Vagina (tissue), 2 donors: ENCODE results near the gene LEO1. TPM values are rescaled to one million over a fixed set of nuclear protein-coding genes. Genes with fewer than 3 reads are reported as not detected.

ENCODE experiments used
- DNase-seq, 2 donors: peaks; one replicate each; pipeline ENCODE4 v3.0.0-alpha.2; 2017; ENCODE audit errors: extremely low spot score in 2 of 2
- H3K27ac ChIP-seq: fragments of 200-600 bp; sonication (generic); one replicate; pipeline ENCODE4 v1.5.1; 2019
- H3K27me3 ChIP-seq: fragments of 200-600 bp; sonication (generic); one replicate; pipeline ENCODE4 v1.5.1; 2019
- H3K36me3 ChIP-seq, 2 donors: fragments of 200-600 bp; sonication (generic); one replicate each; pipeline ENCODE4 v1.5.1; 2017 to 2019
- H3K4me1 ChIP-seq: fragments of 200-600 bp; sonication (generic); one replicate; pipeline ENCODE4 v1.5.1; 2019
- H3K4me3 ChIP-seq, 2 donors: fragments of 200-600 bp; sonication (generic); 1 replicate in 1 of 2; 2 replicates in 1 of 2; pipeline ENCODE4 v1.5.1; 2016 to 2019
- H3K9me3 ChIP-seq: fragments of 200-600 bp; sonication (generic); one replicate; pipeline ENCODE4 v1.5.1; 2019
- POLR2A ChIP-seq, 2 donors: fragments of 450-650 bp; IDR thresholded peaks; one replicate each; pipeline ENCODE4 v1.6.1; 2017; ENCODE audit warnings: antibody characterized with exemption in 2 of 2, mild to moderate bottlenecking in 2 of 2, moderate library complexity in 2 of 2
- POLR2AphosphoS5 ChIP-seq, 2 donors: sonication (generic); formaldehyde crosslinking; IDR thresholded peaks; one replicate each; pipeline ENCODE4 v1.9.0; 2017; ENCODE audit warnings: antibody characterized with exemption in 2 of 2, mild to moderate bottlenecking in 2 of 2, low read depth in 1 of 2; ENCODE audit not compliant: insufficient read depth in 1 of 2
- intact Hi-C: fragments of 100-400 bp; cut with DNase I; formaldehyde crosslinking; loops from one replicate; pipeline ENCODE4 v1.15.1; 2023
- total RNA-seq: library from RNA; depleted of rRNA; stranded (reverse); fragments of >200 nt; gene quantifications from one replicate; pipeline ENCODE4 v1.2.3, GENCODE V29; 2016
- TF ChIP-seq, protein P1 (sequence below), 3 experiments: fragments of 450-650 bp in 2 of 3; fragments of 200-600 bp in 1 of 3; sonication (generic) in 1 of 3; IDR thresholded peaks; one replicate each; pipeline ENCODE4 v1.5.1; 2017 to 2019; ENCODE audit warnings: antibody characterized with exemption in 3 of 3, mild to moderate bottlenecking in 2 of 3, moderate library complexity in 2 of 3

The LEO1 gene
- total RNA-seq, 1 donor from 2014 or later = 21.9 TPM

DNA sequence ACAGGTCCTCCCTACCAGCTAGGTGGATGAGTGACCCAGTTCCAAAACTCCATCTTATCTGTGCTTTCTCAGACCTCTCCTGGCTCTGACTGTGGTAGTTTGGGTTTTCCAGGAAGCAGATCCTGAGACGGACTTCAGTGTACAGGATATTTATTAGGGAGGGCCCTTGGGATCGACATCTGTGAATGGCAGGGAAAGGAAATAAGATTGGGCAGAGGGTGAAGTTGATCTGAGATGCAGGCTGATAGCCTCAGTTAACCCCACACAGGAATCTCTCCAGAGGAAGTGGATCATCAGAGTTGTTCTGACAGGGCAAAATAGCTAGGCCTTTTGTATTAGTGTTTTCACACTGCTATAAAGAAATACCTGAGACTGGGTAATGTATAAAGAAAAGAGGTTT, 30.8 kb upstream of the LEO1 start:
- Histone ChIP-seq H3K36me3 (no peaks in the 10 kb centered on the region), H3K4me1 (peaks cover 13% of the 10 kb centered on the region), H3K27ac (no peak overlapping the region), H3K4me3 (no peak overlapping the region), H3K27me3 (no peaks in the 10 kb centered on the region), H3K9me3 (no peaks in the 10 kb centered on the region)
- no peak for DNase-seq
- TF ChIP-seq, protein P1, sequence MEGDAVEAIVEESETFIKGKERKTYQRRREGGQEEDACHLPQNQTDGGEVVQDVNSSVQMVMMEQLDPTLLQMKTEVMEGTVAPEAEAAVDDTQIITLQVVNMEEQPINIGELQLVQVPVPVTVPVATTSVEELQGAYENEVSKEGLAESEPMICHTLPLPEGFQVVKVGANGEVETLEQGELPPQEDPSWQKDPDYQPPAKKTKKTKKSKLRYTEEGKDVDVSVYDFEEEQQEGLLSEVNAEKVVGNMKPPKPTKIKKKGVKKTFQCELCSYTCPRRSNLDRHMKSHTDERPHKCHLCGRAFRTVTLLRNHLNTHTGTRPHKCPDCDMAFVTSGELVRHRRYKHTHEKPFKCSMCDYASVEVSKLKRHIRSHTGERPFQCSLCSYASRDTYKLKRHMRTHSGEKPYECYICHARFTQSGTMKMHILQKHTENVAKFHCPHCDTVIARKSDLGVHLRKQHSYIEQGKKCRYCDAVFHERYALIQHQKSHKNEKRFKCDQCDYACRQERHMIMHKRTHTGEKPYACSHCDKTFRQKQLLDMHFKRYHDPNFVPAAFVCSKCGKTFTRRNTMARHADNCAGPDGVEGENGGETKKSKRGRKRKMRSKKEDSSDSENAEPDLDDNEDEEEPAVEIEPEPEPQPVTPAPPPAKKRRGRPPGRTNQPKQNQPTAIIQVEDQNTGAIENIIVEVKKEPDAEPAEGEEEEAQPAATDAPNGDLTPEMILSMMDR (IDR thresholded peaks at IDR 0.05) = no peak
- intact Hi-C loops = no loop called here

DNA sequence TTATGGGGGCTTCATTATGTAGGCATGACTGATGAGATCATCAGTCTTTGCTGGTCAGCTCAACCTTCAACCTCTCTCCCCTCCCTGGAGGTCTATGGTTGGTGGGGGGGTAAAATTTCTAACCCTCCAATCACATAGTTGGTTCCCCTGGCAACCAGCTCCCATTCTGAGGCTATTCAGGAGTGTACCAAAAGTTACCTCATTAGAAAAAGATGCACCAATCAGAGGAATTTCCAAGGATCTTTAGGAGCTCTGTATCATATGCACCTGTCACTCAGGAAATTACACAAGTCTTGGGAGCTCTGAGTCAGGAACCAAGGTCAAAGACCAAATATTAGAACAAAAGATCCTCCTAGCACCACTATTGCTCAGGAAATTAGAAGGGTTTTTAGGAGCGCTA, 21.4 kb upstream of the LEO1 start:
- intact Hi-C loops = no loop called here
- DNase-seq = no peak
- H3K27me3 ChIP-seq = no peaks in the 10 kb centered on the region
- no peaks in the 10 kb centered on the region for H3K36me3 ChIP-seq
- H3K9me3 ChIP-seq = no peaks in the 10 kb centered on the region
- H3K4me1 ChIP-seq = peaks cover 17% of the 10 kb centered on the region
- TF ChIP-seq POLR2AphosphoS5 (IDR thresholded peaks at IDR 0.05; ENCODE audit: insufficient read depth in 1 of 2, low read depth in 1 of 2) = peak in 1 of 2 donors; percentile 19
- TF ChIP-seq, protein P1 (IDR thresholded peaks at IDR 0.05) = no peak
- no peak overlapping the region for H3K4me3 ChIP-seq
- no peak overlapping the region for H3K27ac ChIP-seq

DNA sequence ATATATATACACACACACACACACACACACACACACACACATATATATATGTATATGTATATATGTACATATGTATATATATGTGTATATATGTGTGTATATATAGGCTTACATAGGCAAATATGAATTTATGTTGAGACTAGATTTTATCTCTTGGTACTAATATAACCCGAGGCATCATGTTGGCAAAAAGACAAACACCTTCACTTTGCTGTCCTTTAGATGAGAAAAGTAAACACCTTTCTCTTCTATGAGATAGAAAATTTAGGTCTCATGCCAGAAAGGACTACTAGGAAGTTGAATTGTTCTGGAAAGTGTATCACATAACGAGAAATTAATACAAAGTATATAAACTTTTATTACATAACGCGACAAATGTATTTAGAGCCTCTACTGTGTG, 19.6 kb upstream of the LEO1 start:
- Histone ChIP-seq H3K4me3 (no peak overlapping the region), H3K27ac (no peak overlapping the region), H3K27me3 (no peaks in the 10 kb centered on the region), H3K36me3 (no peaks in the 10 kb centered on the region), H3K4me1 (peaks cover 17% of the 10 kb centered on the region), H3K9me3 (no peaks in the 10 kb centered on the region)
- TF ChIP-seq POLR2AphosphoS5 (IDR thresholded peaks at IDR 0.05; ENCODE audit: insufficient read depth in 1 of 2, low read depth in 1 of 2) = no peak
- no peak for DNase-seq
- intact Hi-C loops = no loop called here

- intact Hi-C loops = no loop called here
- Histone ChIP-seq H3K9me3 (no peaks in the 10 kb centered on the region), H3K36me3 (no peaks in the 10 kb centered on the region), H3K27me3 (no peaks in the 10 kb centered on the region), H3K4me1 (peaks cover 17% of the 10 kb centered on the region), H3K27ac (peak overlapping the region; percentile 64), H3K4me3 (no peak overlapping the region)
- no peak for DNase-seq
- TF ChIP-seq, protein P1 (IDR thresholded peaks at IDR 0.05) = no peak
- TF ChIP-seq POLR2AphosphoS5 (IDR thresholded peaks at IDR 0.05; ENCODE audit: insufficient read depth in 1 of 2, low read depth in 1 of 2) (no peak), POLR2A (IDR thresholded peaks at IDR 0.05) (no peak)
Measured at GRCh38 chr15:51982770-51983103, 11.2 kb upstream of the LEO1 start.

- no peaks in the 10 kb centered on the region for H3K27me3 ChIP-seq
- peaks cover 17% of the 10 kb centered on the region for H3K4me1 ChIP-seq
- peak overlapping the region; percentile 64 for H3K27ac ChIP-seq
- no peaks in the 10 kb centered on the region for H3K9me3 ChIP-seq
- intact Hi-C loops = no loop called here
- H3K36me3 ChIP-seq = no peaks in the 10 kb centered on the region
- TF ChIP-seq, protein P1 (IDR thresholded peaks at IDR 0.05) = peak in 1 of 3 experiments; percentile 1
- no peak for TF ChIP-seq POLR2AphosphoS5 (IDR thresholded peaks at IDR 0.05; ENCODE audit: insufficient read depth in 1 of 2, low read depth in 1 of 2)
- H3K4me3 ChIP-seq = no peak overlapping the region
- DNase-seq = no peak
Measured at GRCh38 chr15:51982013-51982769, 10.6 kb upstream of the LEO1 start.
